SK-N-MC (cell line): ENCODE measurements around the gene NEDD9.

Source experiments
- DNase-seq: peaks from one replicate; pipeline ENCODE4 v3.0.0-alpha.2; 2011; ENCODE audit warnings: low read depth, low spot score
- H3K27ac ChIP-seq: fragments of 200-600 bp; sonication (generic); 2 replicates; pipeline ENCODE4 v1.5.1; 2016; ENCODE audit warnings: mixed run types
- H3K36me3 ChIP-seq: fragments of 200-600 bp; sonication (generic); 2 replicates; pipeline ENCODE4 v1.6.1; 2017; ENCODE audit warnings: antibody characterized with exemption, low read length, mixed read lengths; ENCODE audit not compliant: insufficient read depth
- H3K4me3 ChIP-seq: fragments of 200-600 bp; sonication (generic); 2 replicates; pipeline ENCODE4 v1.5.1; 2016
- H3K9ac ChIP-seq: fragments of 200-600 bp; sonication (generic); 2 replicates; pipeline ENCODE4 v1.8.0; 2017; ENCODE audit warnings: mixed run types, mixed read lengths; ENCODE audit not compliant: insufficient read length
- H3K9me3 ChIP-seq: fragments of 200-600 bp; sonication (generic); 2 replicates; pipeline ENCODE4 v1.6.1; 2017; ENCODE audit warnings: low read depth, mild to moderate bottlenecking, antibody characterized with exemption, low read length, moderate library complexity, mixed read lengths
- EZH2 ChIP-seq: fragments of 200-600 bp; sonication (generic); IDR thresholded peaks from one replicate; pipeline ENCODE4 v1.6.1; 2017; ENCODE audit warnings: antibody characterized with exemption
- FOXP2 ChIP-seq: optimal IDR thresholded peaks from 2 replicates; pipeline ENCODE3; 2011; ENCODE audit warnings: mild to moderate bottlenecking, moderate library complexity; ENCODE audit not compliant: insufficient read depth; ENCODE audit errors: extremely low read length, control extremely low read depth
- POLR2AphosphoS5 ChIP-seq: IDR thresholded peaks from 2 replicates; pipeline ENCODE4 v1.6.1; 2012; ENCODE audit warnings: mild to moderate bottlenecking, low read depth, low read length, borderline replicate concordance

Gene NEDD9

DNA sequence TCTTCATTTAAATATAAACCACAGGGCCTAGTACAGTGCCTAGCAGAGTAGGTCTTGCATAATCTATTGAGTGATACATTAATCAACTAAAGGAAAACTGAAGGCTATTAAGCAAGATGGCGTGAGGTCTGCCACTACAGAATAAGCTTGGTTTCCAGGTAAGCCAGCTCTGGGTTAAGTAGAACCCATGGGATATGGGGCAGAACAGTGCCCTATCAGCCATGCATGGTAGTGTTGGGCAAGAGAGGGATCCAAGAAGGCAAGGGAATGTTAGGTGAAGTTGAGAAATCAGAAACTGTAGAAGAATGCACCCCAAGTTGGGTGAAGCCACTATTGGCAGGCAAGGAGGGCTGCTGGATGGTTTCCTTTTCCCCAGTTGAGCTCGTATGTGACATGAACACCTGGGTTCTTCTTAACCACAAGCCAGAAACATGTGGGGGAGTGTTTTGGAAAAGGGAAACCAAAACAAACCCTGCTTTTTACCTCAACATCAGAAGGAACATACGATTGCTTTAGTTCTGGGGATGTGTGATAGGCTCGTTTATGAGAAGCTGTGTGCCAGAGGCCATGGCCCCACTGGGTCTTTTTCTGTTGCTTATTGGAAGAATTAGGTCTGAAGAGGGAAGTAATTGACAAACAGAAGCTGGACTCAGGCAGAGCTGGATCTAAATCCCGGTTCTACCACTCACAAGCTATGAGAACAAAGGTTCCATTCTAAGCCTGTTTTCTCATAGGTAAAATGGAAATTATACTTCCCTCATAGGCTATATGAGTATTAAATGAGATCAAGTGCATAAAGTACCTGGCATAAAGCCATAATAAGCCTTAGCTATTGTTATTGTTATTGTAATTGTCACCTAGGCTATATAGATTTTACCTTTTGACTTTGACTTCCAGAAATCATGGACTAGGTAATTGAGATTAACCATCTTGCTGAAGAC lies 33.5 kb downstream of the NEDD9 start:
- H3K4me3 ChIP-seq = no peak overlapping the region
- H3K27ac ChIP-seq = no peak overlapping the region
- TF ChIP-seq EZH2 = no peak
- no peak for TF ChIP-seq FOXP2
- TF ChIP-seq POLR2AphosphoS5 = no peak
- DNase-seq = no peak
- H3K9ac ChIP-seq = no peak overlapping the region
- H3K9me3 ChIP-seq = no peaks in the 10 kb centered on the region
- no peaks in the 10 kb centered on the region for H3K36me3 ChIP-seq

DNA sequence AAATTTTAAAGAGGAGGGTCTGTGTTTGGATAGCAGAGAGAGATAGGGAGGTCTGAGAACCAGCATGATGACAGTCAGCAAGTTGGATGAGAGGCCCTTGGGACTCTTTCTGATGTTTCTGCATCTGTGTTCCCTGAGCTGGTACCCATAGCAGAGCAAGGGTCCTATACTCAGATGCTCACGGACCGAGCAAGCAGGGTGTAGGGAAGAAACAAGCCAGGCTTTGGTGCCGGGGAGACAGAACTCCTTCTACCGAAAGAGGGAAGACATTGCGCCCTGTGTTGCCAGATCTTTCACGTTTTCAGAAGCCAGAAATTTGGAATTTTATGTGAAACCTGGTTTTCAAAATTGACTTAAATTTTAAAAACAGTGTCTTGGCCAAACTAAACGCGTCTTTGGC lies 34.6 kb downstream of the NEDD9 start:
- no peaks in the 10 kb centered on the region for H3K9me3 ChIP-seq
- H3K27ac ChIP-seq = no peak overlapping the region
- no peak overlapping the region for H3K9ac ChIP-seq
- no peak for DNase-seq
- H3K4me3 ChIP-seq = no peak overlapping the region
- H3K36me3 ChIP-seq = no peaks in the 10 kb centered on the region
- TF ChIP-seq EZH2 = no peak
- no peak for TF ChIP-seq FOXP2
- no peak for TF ChIP-seq POLR2AphosphoS5

DNA sequence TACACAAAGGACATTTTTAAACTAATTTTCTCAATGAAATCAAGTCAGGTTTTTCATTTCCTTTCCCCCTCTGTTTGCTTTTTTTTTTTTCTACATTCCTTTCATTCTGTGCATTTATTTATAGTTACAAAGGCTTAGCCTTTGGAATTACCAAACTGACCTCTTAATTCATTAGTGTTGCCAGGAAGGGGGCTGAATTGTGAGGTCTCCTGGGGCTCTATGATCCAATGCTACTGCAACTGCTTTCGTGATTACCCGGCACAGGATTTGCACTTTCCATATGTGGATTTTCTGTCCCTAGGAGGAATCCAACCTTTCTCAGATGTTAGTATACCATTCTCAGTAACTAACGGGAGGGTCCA lies 35.3 kb downstream of the NEDD9 start:
- H3K9me3 ChIP-seq = no peaks in the 10 kb centered on the region
- H3K9ac ChIP-seq = no peak overlapping the region
- no peak overlapping the region for H3K27ac ChIP-seq
- H3K36me3 ChIP-seq = no peaks in the 10 kb centered on the region
- DNase-seq = no peak
- TF ChIP-seq POLR2AphosphoS5 = no peak
- TF ChIP-seq FOXP2 = no peak
- TF ChIP-seq EZH2 = no peak
- no peak overlapping the region; the same call in 1 of the 2 replicates for H3K4me3 ChIP-seq

DNA sequence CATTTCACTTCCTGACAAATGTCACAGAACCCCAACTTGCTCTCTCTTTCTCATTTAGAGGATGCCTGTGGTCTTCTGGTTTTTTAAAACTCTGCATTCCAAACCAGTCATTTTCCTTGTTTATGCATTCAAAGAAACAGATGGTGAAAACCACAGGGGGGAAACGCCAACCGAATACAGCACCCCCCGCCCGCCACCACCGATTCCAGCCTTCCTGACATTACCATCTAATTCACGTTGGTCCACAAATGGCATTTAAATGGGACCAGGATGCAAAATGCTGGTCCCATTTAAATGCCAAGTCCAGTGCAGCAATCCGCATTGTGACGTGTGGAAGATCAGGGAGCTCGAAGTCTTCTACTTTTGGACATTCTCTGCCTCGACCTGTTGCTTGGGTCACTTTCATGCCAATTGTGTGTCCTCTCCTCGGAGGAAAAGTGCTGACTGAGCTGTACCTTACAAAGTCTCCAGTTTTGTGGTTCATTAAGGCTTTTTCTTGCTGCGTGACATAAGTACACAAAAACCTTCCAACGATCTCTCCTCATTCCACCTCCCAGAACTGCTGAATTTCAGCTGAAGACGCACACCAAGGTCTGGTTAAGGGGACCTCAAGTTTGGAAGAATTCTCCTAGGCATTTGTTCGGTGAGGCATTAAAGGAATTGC lies 35.8 kb downstream of the NEDD9 start:
- Histone ChIP-seq H3K9me3 (no peaks in the 10 kb centered on the region), H3K27ac (no peak overlapping the region), H3K9ac (no peak overlapping the region), H3K4me3 (peak overlapping the region; percentile 16; the same call in 1 of the 2 replicates), H3K36me3 (no peaks in the 10 kb centered on the region)
- DNase-seq = no peak
- no peak for TF ChIP-seq FOXP2

DNA sequence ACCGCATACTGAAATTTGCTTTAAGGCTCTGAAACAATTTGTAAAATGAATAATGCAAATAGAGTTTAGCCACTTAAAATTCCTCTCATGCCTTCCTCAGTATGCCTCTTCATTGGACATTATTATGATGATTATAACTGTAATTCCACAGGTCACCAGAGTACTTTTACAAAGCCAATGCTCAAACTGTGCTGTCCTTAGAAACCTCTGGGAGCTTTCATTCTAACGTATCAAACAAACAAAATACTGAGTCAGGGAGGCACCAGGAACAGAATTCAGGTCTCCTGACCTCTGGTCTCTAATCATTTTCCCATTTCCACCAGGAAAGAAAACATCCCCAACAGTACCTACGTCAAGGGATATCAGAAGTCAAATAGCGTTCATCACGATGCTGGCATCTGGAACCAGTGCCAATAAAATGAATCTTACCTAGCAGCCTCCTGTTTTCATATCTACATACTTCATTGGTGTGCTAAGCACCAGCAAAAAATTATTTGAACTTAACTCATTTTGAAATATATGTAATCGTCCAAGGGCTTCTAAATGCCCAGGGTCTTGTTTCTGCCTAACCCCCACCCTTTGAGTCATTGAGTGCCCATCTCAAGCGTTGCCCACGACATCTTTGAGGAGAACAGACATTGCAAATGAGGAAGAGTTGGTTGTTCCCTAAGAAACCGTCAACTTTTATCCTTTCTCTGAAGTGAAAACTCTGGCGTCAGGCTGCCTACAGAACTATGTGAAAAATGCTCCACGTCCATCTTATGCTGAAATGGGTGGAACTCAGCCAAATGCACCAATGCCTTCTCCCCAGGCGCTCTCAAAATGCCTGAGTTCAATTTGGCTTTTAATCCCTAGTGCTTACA lies 37.9 kb downstream of the NEDD9 start:
- DNase-seq = no peak
- Histone ChIP-seq H3K4me3 (peak overlapping the region; percentile 44), H3K9ac (no peak overlapping the region), H3K36me3 (no peaks in the 10 kb centered on the region), H3K9me3 (no peaks in the 10 kb centered on the region), H3K27ac (no peak overlapping the region)
- TF ChIP-seq EZH2 (no peak), FOXP2 (no peak), POLR2AphosphoS5 (no peak)

DNA sequence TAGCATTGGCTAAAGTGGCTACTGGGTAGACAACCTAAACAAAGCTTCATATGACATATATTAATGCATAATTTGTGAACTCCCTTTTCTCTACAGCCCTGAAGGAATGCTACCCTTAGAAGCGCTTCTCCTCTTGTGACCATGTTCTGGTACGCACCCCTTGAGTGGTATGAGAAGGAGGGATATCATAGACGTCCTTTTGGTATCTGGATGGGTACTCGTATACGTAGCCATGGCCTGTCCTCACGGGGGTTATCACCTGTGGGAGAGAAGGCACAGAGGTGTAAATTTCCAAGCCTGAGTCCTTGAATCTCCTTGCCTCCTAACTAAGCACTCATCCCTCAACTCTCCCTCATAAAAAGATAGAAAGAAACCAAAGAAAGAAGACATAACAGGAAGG lies 39.0 kb downstream of the NEDD9 start:
- no peak for TF ChIP-seq FOXP2
- TF ChIP-seq POLR2AphosphoS5 = no peak
- TF ChIP-seq EZH2 = no peak
- Histone ChIP-seq H3K4me3 (no peak overlapping the region), H3K9me3 (no peaks in the 10 kb centered on the region), H3K36me3 (no peaks in the 10 kb centered on the region), H3K9ac (no peak overlapping the region), H3K27ac (no peak overlapping the region)
- DNase-seq = no peak

DNA sequence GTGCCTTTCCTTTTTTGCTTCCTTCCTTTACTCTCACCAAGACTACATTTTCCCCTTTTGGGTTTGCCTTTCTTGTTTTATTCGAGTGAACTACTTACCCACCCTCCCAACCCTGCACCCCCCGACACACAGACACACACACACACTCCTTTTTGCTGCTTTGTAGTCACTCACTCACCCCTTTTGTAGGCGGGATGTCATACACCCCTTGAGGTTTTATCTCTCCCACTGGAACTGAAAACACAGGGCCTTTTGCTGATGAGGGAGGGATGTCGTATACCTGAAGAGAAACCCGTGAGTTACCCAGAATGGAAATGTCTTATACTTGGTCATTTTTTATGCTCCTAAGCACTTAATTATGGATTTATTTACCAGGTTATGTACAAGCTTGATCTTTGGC lies 40.3 kb downstream of the NEDD9 start:
- no peak for DNase-seq
- TF ChIP-seq POLR2AphosphoS5 = no peak
- TF ChIP-seq FOXP2 = no peak
- no peak for TF ChIP-seq EZH2
- Histone ChIP-seq H3K9ac (no peak overlapping the region), H3K9me3 (no peaks in the 10 kb centered on the region), H3K4me3 (no peak overlapping the region), H3K36me3 (no peaks in the 10 kb centered on the region), H3K27ac (no peak overlapping the region)

DNA sequence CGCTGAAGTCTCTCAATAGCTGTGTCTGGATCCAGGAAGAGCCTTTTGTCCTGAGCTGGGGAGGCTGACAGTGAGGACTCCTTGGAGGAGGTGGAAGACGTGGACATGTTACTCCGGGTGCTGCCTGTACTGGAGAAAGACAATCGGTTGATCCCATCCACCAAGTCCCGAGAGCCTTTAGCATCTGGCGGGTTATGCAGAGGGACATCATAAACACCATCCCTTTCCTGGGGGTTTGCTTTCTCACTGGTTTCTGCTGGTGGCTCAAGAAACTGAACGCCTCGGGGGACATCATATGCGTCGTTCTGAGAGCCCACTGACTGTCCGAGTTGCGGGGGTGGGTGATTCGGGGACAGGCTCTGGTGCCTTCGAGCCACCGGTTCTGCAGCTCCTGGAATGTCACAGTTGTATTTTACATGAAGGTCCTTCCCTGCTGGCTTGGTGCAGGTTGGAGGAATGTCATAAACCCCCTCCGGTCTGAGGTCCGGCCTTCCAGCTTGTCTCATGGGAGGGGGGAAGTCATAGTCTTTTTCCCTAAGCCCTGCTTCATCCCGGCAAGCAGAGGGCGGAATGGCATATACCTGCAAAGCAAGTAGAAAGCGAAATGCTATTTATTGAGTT lies 41.7 kb downstream of the NEDD9 start:
- no peak overlapping the region for H3K9ac ChIP-seq
- no peak for TF ChIP-seq FOXP2
- no peak for TF ChIP-seq POLR2AphosphoS5
- no peak for TF ChIP-seq EZH2
- H3K36me3 ChIP-seq = no peaks in the 10 kb centered on the region
- H3K9me3 ChIP-seq = no peaks in the 10 kb centered on the region
- DNase-seq = no peak
- H3K4me3 ChIP-seq = no peak overlapping the region
- no peak overlapping the region for H3K27ac ChIP-seq
